Measurements from ENCODE around the gene KRTAP12-2.
"Not testable (repeated sequence)": the region's sequence is repeated elsewhere in the genome, so short reads cannot be mapped to it uniquely, and the experiment has no call there.

The KRTAP12-2 gene

DNA sequence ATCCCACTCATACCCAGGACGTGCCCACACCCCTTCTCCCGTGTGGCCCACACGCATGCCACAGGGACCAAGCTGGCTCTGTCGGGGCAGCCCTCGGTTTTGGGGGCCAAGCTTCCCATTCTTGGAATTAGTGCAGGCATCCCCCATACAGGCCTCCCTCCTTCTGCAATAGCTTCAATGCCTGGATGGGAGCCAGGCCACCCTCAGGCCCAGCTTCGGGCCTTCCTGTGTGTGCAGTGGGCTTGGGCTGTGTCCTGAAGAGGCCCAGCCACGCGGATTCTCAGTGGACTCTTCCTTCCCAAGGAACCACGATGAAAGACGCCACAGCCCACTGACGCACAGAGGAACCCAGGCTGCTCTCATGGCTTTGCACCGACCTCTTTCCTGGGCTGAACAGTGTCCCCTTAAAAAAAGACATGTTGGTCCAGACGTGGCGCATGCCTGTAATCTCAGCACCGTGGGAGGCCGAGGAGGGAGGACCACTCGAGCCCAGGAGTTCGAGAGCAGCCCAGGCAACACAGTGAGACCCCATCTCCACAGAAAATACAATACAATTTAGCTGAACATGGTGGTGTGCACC is 17.1 kb downstream of the KRTAP12-2 start:
- DNase-seq: no peak

- DNase-seq: no peak
Measured at GRCh38 chr21:44648557-44649311, 18.0 kb downstream of the KRTAP12-2 start.

- no peak for DNase-seq
Measured at GRCh38 chr21:44647222-44647552, 19.5 kb downstream of the KRTAP12-2 start.

DNA sequence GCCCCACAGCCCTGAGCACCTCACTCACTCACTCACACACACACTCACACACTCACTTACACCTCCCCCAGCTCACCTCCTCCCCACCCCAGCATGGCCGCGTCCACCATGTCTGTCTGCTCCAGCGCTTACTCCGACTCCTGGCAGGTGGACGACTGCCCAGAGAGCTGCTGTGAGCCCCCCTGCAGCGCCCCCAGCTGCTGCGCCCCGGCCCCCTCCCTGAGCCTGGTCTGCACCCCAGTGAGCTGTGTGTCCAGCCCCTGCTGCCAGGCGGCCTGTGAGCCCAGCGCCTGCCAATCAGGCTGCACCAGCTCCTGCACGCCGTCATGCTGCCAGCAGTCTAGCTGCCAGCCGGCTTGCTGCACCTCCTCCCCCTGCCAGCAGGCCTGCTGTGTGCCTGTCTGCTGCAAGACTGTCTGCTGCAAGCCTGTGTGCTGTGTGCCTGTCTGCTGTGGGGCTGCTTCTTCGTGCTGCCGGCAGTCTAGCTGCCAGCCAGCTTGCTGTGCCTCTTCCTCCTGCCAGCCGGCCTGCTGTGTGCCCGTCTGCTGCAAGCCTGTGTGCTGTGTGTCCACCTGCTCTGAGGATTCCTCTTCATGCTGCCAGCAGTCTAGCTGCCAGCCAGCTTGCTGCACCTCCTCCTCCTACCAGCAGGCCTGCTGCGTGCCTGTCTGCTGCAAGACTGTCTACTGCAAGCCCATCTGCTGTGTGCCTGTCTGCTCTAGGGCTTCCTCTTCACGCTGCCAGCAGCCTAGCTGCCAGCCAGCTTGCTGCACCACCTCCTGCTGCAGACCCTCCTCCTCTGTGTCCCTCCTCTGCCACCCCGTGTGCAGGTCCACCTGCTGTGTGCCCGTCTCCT is 20.1 kb downstream of the KRTAP12-2 start, which contains the start of gene KRTAP10-11:
Gene KRTAP10-11 (plus strand): TSS at position 49 of the 856 bp plus-strand sequence. CDS start 45 bp downstream, at position 94.
- DNase-seq: not testable (repeated sequence)

DNA sequence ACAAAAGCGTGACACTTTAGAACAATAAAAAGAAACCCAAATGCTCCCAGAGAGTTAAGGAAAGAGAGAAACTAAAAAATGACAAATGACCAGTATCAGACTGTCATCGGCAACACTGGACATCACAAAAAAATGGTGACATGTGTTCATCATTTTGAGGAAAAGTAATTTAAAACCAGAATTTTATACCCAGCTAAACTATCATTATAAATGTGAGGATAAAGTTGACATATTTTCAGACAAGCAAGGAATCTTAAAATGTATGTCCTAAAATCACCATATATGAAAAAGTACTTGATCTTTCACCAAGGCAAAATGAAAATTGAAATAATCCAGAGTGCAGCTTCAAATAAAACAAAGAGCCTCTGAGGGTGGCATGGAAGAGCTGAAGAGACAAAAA is 21.8 kb downstream of the KRTAP12-2 start:
- no peak for DNase-seq

GRCh38 chr21:44643741-44644310 is 22.9 kb downstream of the KRTAP12-2 start:
- DNase-seq: no peak

GRCh38 chr21:44640761-44641160 is 26.0 kb downstream of the KRTAP12-2 start:
- DNase-seq: no peak

DNA sequence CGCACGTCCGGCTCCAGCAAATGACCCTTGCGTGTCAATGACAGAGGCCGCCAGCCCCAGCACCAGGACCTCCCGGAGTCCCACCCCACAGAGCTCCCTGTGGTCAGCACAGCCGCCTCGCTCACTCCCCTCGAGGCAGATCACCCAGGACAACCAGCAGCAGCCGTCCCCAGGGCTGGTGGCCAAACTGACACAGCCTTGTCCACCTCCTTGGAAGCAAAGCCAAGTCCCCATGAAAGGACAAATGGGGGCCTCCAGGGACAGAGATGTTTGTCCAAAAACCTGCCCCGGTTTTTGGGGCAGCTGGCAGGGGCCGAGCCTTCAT is 27.4 kb downstream of the KRTAP12-2 start:
- DNase-seq: no peak

GRCh38 chr21:44638506-44639330 is 28.0 kb downstream of the KRTAP12-2 start:
- DNase-seq: not testable (repeated sequence)

- DNase-seq: not testable (repeated sequence)
Measured at GRCh38 chr21:44637851-44638348, 28.8 kb downstream of the KRTAP12-2 start.

GRCh38 chr21:44637018-44637850 is 29.5 kb downstream of the KRTAP12-2 start, which contains the start of gene KRTAP10-10:
Gene KRTAP10-10, plus strand, starts transcription at chr21:44637356. Its CDS starts 62 bp downstream, at chr21:44637418.
- no peak for DNase-seq

DNA sequence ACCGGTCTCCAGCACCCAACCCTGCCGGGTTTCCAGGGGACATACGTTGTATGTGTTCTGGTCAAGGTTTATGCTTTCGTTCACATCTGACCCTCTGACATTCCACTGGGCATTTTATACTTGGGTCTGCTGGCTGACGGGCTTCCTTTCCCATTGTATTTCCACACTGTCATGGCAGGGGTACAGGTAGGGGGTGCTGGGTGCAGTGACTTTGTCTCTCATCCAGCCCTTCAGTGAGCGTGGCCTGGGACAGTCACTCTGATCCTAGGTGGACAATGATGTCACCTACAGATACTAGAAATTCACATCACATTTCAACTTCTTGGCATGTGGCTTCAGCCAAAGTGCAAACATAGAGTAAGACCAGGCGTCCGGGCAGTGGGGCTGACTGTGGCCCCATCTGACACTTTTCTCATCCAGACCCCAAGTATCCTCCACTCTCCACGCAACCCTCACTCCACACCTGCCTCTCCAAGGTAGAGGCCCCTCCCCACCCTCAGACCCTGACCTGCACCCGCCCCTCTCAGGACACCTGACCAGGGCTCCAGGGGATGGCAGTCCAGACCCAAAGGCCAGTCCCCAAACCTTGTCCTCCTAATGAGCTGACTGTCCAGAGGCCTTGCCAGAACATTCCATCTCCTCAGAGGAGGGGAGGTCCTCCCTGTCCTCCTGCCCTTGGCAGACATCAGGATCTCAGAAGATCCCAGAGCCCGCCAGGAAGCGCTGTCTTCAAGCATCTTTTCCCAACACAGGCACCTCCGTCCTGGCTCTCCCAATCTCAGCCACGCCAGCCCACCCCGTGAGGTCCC is 30.3 kb downstream of the KRTAP12-2 start:
- DNase-seq: no peak

DNA sequence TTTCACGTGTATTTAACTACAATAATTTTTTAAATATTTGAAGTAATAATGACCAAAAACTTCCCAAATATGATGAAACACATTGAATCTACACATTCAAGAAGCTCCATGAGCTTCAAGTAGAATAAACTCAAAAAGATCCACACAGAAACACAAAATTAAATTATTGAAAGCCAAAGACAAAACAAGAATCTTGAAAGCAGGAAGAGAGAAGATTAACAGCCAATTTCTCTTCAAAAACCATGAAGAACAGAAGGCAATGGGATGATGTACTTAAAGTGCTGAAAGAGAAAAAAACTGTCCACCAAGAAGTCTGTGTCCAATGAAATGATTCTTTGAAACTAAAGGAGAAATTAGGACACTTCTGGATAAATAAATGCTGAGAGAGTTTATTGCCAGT is 34.7 kb downstream of the KRTAP12-2 start:
- no peak for DNase-seq

DNA sequence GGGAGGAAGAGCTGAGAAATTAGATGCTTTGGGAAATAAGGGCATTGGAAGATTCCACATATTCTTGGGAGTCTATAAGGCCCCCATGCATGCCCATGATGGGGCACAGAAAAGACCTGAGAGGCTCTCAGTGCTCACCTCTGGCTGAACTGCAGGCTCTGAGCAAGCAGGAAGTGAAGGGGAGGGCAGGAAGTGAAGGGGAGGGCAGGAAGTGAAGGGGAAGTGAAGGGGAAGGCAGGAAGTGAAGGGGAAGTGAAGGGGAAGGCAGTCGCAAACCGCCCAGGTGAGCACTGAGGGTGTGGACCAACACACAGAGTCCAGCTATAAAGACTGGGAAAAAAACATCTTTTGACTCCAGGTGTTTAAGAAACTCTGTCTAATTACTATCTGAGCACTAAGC is 36.3 kb downstream of the KRTAP12-2 start:
- no peak for DNase-seq

DNA sequence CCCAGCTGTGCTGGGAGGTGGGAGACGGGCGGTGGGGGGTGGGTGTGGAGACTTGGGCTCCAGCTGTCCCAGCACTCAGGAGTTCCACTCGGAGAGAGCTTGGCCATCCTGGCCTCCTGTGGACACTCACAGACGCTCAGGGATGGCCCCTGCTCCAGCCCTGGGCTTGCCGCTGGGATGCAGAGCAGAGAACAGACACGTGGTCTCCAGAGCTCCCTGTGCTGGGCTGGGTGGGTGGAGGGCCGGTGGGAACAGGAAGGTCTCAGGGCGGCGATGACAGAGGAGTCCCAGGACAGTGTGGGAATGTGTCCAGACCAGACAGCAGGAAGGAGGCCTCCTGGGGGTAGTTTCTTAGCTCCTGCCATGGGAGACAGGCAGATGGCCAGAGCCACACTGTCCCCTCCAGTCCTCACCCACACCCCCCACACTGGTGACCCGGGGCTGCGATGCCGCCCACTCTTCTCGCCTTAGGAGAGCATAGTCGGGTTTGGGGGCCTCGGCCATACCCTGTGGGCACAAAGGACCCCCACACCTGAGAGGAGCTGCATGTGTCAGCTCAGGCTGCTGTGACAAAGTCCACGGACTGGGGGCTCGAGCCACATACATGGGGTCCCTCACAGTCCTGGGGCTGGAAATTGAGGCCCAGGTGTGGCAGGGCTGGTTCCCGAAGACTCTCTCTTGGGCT is 37.9 kb downstream of the KRTAP12-2 start:
- DNase-seq: no peak

DNA sequence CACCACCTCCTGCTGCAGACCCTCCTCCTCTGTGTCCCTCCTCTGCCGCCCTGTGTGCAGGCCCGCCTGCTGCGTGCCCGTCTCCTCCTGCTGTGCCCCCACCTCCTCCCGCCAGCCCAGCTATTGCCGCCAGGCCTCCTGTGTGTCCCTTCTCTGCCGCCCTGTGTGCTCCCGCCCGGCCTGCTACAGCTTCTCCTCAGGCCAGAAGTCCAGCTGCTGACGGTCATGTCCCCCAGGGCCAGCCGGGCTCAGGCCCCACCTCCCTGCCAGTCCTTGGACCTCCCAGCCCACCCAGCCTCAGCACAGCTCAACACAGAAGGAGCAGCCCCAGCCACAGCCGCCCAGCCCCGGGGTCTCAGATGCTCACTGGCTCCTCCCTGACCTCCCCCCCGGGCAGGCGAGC is 38.9 kb downstream of the KRTAP12-2 start:
- not testable (repeated sequence) for DNase-seq

DNA sequence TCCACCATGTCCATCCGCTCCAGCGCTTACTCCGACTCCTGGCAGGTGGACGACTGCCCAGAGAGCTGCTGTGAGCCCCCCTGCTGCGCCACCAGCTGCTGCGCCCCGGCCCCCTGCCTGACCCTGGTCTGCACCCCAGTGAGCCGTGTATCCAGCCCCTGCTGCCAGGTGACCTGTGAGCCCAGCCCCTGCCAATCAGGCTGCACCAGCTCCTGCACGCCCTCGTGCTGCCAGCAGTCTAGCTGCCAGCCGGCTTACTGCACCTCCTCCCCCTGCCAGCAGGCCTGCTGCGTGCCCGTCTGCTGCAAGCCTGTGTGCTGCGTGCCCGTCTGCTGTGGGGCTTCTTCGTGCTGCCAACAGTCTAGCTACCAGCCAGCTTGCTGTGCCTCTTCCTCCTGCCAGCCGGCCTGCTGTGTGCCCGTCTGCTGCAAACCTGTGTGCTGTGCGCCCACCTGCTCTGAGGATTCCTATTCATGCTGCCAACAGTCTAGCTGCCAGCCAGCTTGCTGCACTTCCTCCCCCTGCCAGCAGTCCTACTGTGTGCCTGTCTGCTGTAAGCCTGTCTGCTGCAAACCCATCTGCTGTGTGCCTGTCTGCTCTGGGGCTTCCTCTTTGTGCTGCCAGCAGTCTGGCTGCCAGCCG is 39.4 kb downstream of the KRTAP12-2 start:
- not testable (repeated sequence) for DNase-seq

DNA sequence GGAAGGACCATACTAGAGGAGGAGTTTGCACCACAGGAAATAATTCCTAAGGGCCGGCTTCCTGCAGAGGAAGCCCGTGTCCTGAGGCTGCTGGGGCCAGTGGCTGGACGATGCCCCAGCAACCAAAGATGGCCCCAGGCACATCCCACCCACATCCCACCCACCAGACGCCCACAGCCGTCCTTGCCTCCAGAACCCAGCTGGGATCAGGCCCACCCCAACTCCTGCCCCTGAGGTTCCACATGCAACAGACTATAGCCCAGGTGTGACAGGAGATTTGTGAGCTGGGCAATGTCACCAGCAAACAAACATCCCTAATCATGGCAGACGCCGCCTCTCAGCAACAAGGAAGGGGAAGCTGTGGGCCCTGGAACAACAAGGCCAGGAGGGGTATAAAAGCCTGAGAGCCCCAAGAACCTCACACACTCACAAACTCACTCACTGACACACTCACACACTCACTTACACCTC is 40.0 kb downstream of the KRTAP12-2 start, which contains the start of gene KRTAP10-9:
Gene KRTAP10-9 (plus strand): TSS at position 421 of the 471 bp plus-strand sequence. CDS start 79 bp downstream, outside the sequence.
- DNase-seq: no peak

DNA sequence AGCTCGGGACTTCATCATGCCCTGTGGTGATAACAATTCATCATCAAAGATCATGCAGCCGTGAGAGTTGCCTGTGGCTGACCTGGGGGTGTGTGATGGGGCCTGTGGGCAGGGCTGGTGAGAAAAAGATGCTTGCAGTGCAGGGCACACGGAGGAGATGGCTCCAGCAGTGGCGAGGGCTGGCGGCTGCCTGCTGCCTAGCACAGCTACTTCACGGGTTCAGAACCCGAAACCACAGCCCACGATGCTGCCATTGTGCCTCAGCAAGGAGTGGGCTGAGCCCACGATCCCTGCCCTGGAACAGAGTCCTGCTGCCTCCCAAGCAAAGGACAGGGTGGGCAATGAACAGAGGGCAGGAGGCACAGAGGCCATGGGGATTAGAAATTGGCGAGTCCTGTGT is 40.5 kb downstream of the KRTAP12-2 start:
- no peak for DNase-seq
